ENCODE data around the gene ADAM22.
A peak's percentile ranks its signal among the peaks of the same experiment; 100 is the strongest.

Gene ADAM22

DNA sequence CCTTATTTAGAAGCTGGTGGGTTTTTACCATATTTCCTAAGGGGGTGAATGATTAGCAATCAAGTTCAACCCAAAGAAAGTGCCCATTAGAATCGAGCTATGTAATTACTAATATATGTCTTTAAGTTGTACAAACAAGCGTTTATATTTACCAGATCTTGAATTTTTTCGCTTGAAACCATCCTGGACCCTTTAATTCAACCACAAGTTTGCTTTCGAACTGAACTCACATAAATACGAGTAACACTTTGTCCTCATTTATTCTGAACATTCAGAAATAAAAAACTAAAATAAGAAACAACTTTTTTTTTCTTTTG lies 284.3 kb downstream of the ADAM22 start:
- Histone ChIP-seq H2AFZ (ENCODE audit: low read depth, low read length, severe bottlenecking) (peak overlapping the region; percentile 89), H3K4me3 (ENCODE audit: insufficient read depth, low read length, poor library complexity, severe bottlenecking) (peak overlapping the region; percentile 69), H3K27ac (ENCODE audit: low read depth, low read length) (peak overlapping the region; percentile 84), H3K79me2 (ENCODE audit: insufficient read depth, low read length) (peaks cover 54% of the 10 kb centered on the region), H3K9ac (ENCODE audit: low read length) (peak overlapping the region; percentile 66), H3K4me2 (ENCODE audit: low read depth, low read length, poor library complexity, severe bottlenecking) (peak overlapping the region; percentile 92), H3K36me3 (ENCODE audit: low read length) (peaks cover 28% of the 10 kb centered on the region), H3K27me3 (ENCODE audit: low read length) (no peaks in the 10 kb centered on the region), H3K9me3 (ENCODE audit: insufficient read depth, low read length) (no peaks in the 10 kb centered on the region), H3F3A (ENCODE audit: insufficient read depth) (peaks cover 17% of the 10 kb centered on the region), H3K9me2 (replicated peaks; ENCODE audit: insufficient read depth, low read length) (no peaks in the 10 kb centered on the region), H4K20me1 (ENCODE audit: low read depth, low read length) (no peaks in the 10 kb centered on the region; the same call in 1 of the 2 replicates)
- TF ChIP-seq EZH2phosphoT487 (conservative IDR thresholded peaks at IDR 0.05; ENCODE audit: low read length), result no peak
- no peak for TF ChIP-seq CTCF (IDR thresholded peaks at IDR 0.05; ENCODE audit: insufficient read depth, low read length, poor library complexity, severe bottlenecking)

GRCh38 chr7:88218836-88219605 lies 285.0 kb downstream of the ADAM22 start:
- H3K4me2 ChIP-seq (ENCODE audit: low read depth, low read length, poor library complexity, severe bottlenecking), result peak overlapping the region; percentile 92
- peaks cover 17% of the 10 kb centered on the region for H3F3A ChIP-seq (ENCODE audit: insufficient read depth)
- H3K9me2 ChIP-seq (replicated peaks; ENCODE audit: insufficient read depth, low read length), result no peaks in the 10 kb centered on the region
- TF ChIP-seq EZH2phosphoT487 (conservative IDR thresholded peaks at IDR 0.05; ENCODE audit: low read length) (no peak), CTCF (IDR thresholded peaks at IDR 0.05; ENCODE audit: insufficient read depth, low read length, poor library complexity, severe bottlenecking) (no peak)
- peak overlapping the region; percentile 84 for H3K27ac ChIP-seq (ENCODE audit: low read depth, low read length)
- no peaks in the 10 kb centered on the region; the same call in 1 of the 2 replicates for H4K20me1 ChIP-seq (ENCODE audit: low read depth, low read length)
- no peaks in the 10 kb centered on the region for H3K27me3 ChIP-seq (ENCODE audit: low read length)
- H3K4me3 ChIP-seq (ENCODE audit: insufficient read depth, low read length, poor library complexity, severe bottlenecking), result peak overlapping the region; percentile 69
- no peaks in the 10 kb centered on the region for H3K9me3 ChIP-seq (ENCODE audit: insufficient read depth, low read length)
- H3K9ac ChIP-seq (ENCODE audit: low read length), result peak overlapping the region; percentile 66
- peaks cover 48% of the 10 kb centered on the region for H3K79me2 ChIP-seq (ENCODE audit: insufficient read depth, low read length)
- H3K36me3 ChIP-seq (ENCODE audit: low read length), result peaks cover 22% of the 10 kb centered on the region
- peak overlapping the region; percentile 89 for H2AFZ ChIP-seq (ENCODE audit: low read depth, low read length, severe bottlenecking)

DNA sequence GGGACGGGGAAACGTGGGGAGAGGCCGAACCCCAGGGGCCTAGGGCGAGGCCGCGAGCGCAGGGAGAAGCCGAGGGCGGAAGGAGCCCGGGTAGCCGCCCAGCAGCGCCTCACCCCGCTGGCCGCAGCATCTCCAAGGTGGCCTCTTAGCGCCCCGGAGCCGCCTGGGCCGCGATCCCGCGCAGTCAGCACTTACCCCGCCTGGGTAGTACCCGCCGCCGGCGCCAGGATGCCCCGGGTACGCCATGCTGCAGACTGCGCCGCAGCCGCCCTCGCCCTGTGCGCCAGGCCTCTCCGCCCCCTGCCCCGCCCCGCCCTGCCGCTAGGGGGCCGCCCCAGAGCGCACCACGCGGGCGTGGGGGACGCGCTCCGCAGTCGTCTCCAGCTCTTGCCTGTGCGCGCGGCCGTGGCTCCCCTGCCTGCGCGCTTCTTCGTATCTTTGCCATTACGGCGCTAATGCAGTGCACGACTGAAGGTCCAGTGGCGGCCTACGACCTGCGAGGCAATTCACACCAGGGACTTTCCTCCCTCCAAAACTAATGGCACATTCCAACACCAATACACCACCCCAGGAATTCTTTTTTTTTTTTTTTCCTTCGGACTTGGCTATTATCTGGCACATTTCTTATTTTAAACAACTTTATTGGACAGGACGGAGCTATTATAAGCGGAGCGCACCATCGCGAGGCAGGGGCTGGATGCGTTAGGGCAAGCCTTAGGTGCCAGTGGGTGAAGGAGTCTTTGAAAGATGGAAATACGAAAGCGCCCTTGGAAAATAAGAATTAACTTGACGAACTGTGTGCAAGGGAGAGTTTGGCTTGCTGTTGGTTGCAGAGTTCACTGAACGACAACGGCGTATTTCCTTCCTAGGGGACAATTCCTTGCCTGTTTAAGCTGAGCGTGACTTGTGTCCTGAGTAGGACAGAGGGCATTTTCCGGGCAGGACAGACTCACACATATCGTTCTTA lies 286.0 kb downstream of the ADAM22 start, which contains the start of gene SRI:
TSS of gene SRI (minus strand) at position 258 of the 967 bp plus-strand sequence. CDS start at position 246, 12 bp downstream.
- H3K4me2 ChIP-seq (ENCODE audit: low read depth, low read length, poor library complexity, severe bottlenecking), result peak within 1 kb of the TSS; percentile 92
- no peaks in the 10 kb centered on the region; the same call in 1 of the 2 replicates for H4K20me1 ChIP-seq (ENCODE audit: low read depth, low read length)
- H3K4me3 ChIP-seq (ENCODE audit: insufficient read depth, low read length, poor library complexity, severe bottlenecking), result peak within 1 kb of the TSS; percentile 69
- no peaks in the 10 kb centered on the region for H3K9me3 ChIP-seq (ENCODE audit: insufficient read depth, low read length)
- no peaks in the 10 kb centered on the region for H3K9me2 ChIP-seq (replicated peaks; ENCODE audit: insufficient read depth, low read length)
- peaks cover 42% of the 10 kb centered on the region for H3K79me2 ChIP-seq (ENCODE audit: insufficient read depth, low read length)
- H3K27me3 ChIP-seq (ENCODE audit: low read length), result no peaks in the 10 kb centered on the region
- H3K27ac ChIP-seq (ENCODE audit: low read depth, low read length), result peak within 1 kb of the TSS; percentile 84
- peak within 1 kb of the TSS; percentile 89 for H2AFZ ChIP-seq (ENCODE audit: low read depth, low read length, severe bottlenecking)
- H3K9ac ChIP-seq (ENCODE audit: low read length), result peak within 1 kb of the TSS; percentile 66
- peaks cover 17% of the 10 kb centered on the region for H3K36me3 ChIP-seq (ENCODE audit: low read length)
- H3F3A ChIP-seq (ENCODE audit: insufficient read depth), result peaks cover 17% of the 10 kb centered on the region
- no peak for TF ChIP-seq EZH2phosphoT487 (conservative IDR thresholded peaks at IDR 0.05; ENCODE audit: low read length)
- peak; percentile 74 for TF ChIP-seq CTCF (IDR thresholded peaks at IDR 0.05; ENCODE audit: insufficient read depth, low read length, poor library complexity, severe bottlenecking)
